A549 (cell line): ENCODE data around the gene DPEP1. TPM values are rescaled to one million over a fixed set of nuclear protein-coding genes. Genes with fewer than 3 reads are reported as not detected.

Source experiments
- ATAC-seq, 2 experiments: fragments of 200-7000 bp in 1 of 2; fragments of >200 bp in 1 of 2; cut with Nextera tagmentation in 1 of 2; cut with Tn5 transposase in 1 of 2; 3 replicates each; pipeline versions ENCODE4 v1.8.0 to v1.9.1; 2018 to 2020; ENCODE audit warnings: mild to moderate bottlenecking in 1 of 2, moderate library complexity in 1 of 2
- CTCF ChIA-PET: fragments of 300-600 bp; sonication (Branson Sonifier 250); formaldehyde crosslinking; extraction: SDS; loops from one replicate; lab custom pipeline; 2021; ENCODE audit warnings: antibody characterized with exemption, inconsistent platforms; lab: Yijun Ruan, JAX
- POLR2A ChIA-PET: fragments of 350-600 bp; formaldehyde crosslinking; extraction: SDS; loops from one replicate; lab custom pipeline; 2021; ENCODE audit warnings: antibody characterized with exemption, inconsistent platforms; lab: Yijun Ruan, JAX
- DNase-seq, 2 experiments: peaks; one replicate each; pipeline versions ENCODE4 v3.0.0 to v3.0.0-alpha.2; 2011 to 2016; ENCODE audit warnings: low read depth in 1 of 2, low spot score in 1 of 2
- FAIRE-seq: peaks from 2 replicates; lab custom pipeline; 2011; peaks lifted over from hg19 to GRCh38; lab: Jason Lieb, UNC
- H3K27ac ChIP-seq, 2 experiments: fragments of >200 bp; sonication (Bioruptor Twin); formaldehyde crosslinking; 3 replicates each; pipeline ENCODE4 v1.5.1; 2016 to 2017
- H3K4me1 ChIP-seq: fragments of >200 bp; sonication (Bioruptor Twin); formaldehyde crosslinking; 3 replicates; pipeline ENCODE4 v1.6.1; 2016
- H3K4me2 ChIP-seq: fragments of >200 bp; sonication (Bioruptor Twin); formaldehyde crosslinking; 3 replicates; pipeline ENCODE4 v1.6.1; 2016
- H3K4me3 ChIP-seq: fragments of >200 bp; sonication (Bioruptor Twin); formaldehyde crosslinking; 3 replicates; pipeline ENCODE4 v1.5.1; 2016
- H3K9me3 ChIP-seq: fragments of >200 bp; sonication (Bioruptor Twin); formaldehyde crosslinking; 3 replicates; pipeline ENCODE4 v1.6.1; 2016
- ATOH8 ChIP-seq: fragments of 250-450 bp; sonication (Bioruptor Pico); IDR thresholded peaks from 2 replicates; pipeline ENCODE4 v1.5.0; 2020; ENCODE audit warnings: low read depth, mild to moderate bottlenecking, moderate library complexity
- CHD2 ChIP-seq: fragments of 150-350 bp; IDR thresholded peaks from 2 replicates; pipeline ENCODE4 v1.6.1; 2014; ENCODE audit warnings: low read length; ENCODE audit not compliant: partially characterized antibody
- EHF ChIP-seq: fragments of 250-450 bp; sonication (Bioruptor Pico); IDR thresholded peaks from 2 replicates; pipeline ENCODE4 v1.5.0; 2020; ENCODE audit warnings: mild to moderate bottlenecking
- EHMT2 ChIP-seq: fragments of 200-600 bp; sonication (generic); IDR thresholded peaks from 2 replicates; pipeline ENCODE4 v1.6.1; 2016; ENCODE audit warnings: antibody characterized with exemption, low read depth, mild to moderate bottlenecking, moderate library complexity
- FOXS1 ChIP-seq: fragments of 250-450 bp; sonication (Bioruptor Pico); IDR thresholded peaks from 2 replicates; pipeline ENCODE4 v1.5.0; 2020; ENCODE audit warnings: mild to moderate bottlenecking, moderate library complexity
- HDAC2 ChIP-seq: fragments of 200-600 bp; sonication (generic); IDR thresholded peaks from 2 replicates; pipeline ENCODE4 v1.6.1; 2016
- HEYL ChIP-seq: fragments of 250-450 bp; sonication (Bioruptor Pico); IDR thresholded peaks from 2 replicates; pipeline ENCODE4 v1.8.0; 2021; ENCODE audit warnings: mild to moderate bottlenecking, moderate library complexity
- HOXA7 ChIP-seq: fragments of 250-450 bp; sonication (Bioruptor Pico); IDR thresholded peaks from 2 replicates; pipeline ENCODE4 v1.5.0; 2020; ENCODE audit warnings: mild to moderate bottlenecking, moderate library complexity
- HOXB13 ChIP-seq: fragments of 250-450 bp; sonication (Bioruptor Pico); IDR thresholded peaks from 2 replicates; pipeline ENCODE4 v1.5.0; 2020; ENCODE audit warnings: low read depth, mild to moderate bottlenecking, moderate library complexity
- JUNB ChIP-seq: fragments of >200 bp; sonication (Bioruptor Twin); formaldehyde crosslinking; IDR thresholded peaks from 2 replicates; pipeline ENCODE4 v1.6.1; 2016
- KDM1A ChIP-seq: fragments of 200-600 bp; sonication (generic); IDR thresholded peaks from 2 replicates; pipeline ENCODE4 v1.6.1; 2016; ENCODE audit warnings: low read depth, mild to moderate bottlenecking
- KDM5A ChIP-seq: fragments of 200-600 bp; sonication (generic); IDR thresholded peaks from 2 replicates; pipeline ENCODE4 v1.6.1; 2016; ENCODE audit warnings: antibody characterized with exemption, mild to moderate bottlenecking
- MYC ChIP-seq: IDR thresholded peaks from 2 replicates; pipeline ENCODE4 v1.6.1; 2012; ENCODE audit warnings: mild to moderate bottlenecking, inconsistent platforms, low read length, improper control_type of control experiment, borderline replicate concordance
- NFE2L2 ChIP-seq: fragments of 150-350 bp; conservative IDR thresholded peaks from 2 replicates; pipeline ENCODE4 v1.6.1; 2014; ENCODE audit warnings: low read length
- NPAS2 ChIP-seq: fragments of 250-450 bp; sonication (Bioruptor Pico); IDR thresholded peaks from 2 replicates; pipeline ENCODE4 v1.8.0; 2022; ENCODE audit warnings: mild to moderate bottlenecking, moderate library complexity, borderline replicate concordance
- POLR2A ChIP-seq: IDR thresholded peaks from 2 replicates; pipeline ENCODE4 v1.6.1; 2012; ENCODE audit warnings: mild to moderate bottlenecking, low read length
- RAD21 ChIP-seq, 2 experiments: fragments of >200 bp in 1 of 2; sonication (Bioruptor Twin) in 1 of 2; formaldehyde crosslinking in 1 of 2; IDR thresholded peaks in 1 of 2; conservative IDR thresholded peaks in 1 of 2; 2 replicates in 1 of 2; 3 replicates in 1 of 2; pipeline ENCODE4 v1.6.1; 2012 to 2018; ENCODE audit warnings: inconsistent platforms in 1 of 2
- RARB ChIP-seq: fragments of 250-450 bp; sonication (Bioruptor Pico); IDR thresholded peaks from 2 replicates; pipeline ENCODE4 v1.8.0; 2021; ENCODE audit warnings: mild to moderate bottlenecking, moderate library complexity
- SMC3 ChIP-seq: fragments of >200 bp; sonication (Bioruptor Twin); formaldehyde crosslinking; IDR thresholded peaks from 3 replicates; pipeline ENCODE4 v1.6.1; 2018; ENCODE audit warnings: inconsistent platforms
- TP53 ChIP-seq: fragments of 250-450 bp; sonication (Bioruptor Pico); IDR thresholded peaks from 2 replicates; pipeline ENCODE4 v1.5.0; 2021; ENCODE audit warnings: mild to moderate bottlenecking, moderate library complexity
- ZC3H11A ChIP-seq: fragments of 450-650 bp; IDR thresholded peaks from 2 replicates; pipeline ENCODE4 v1.6.1; 2014; ENCODE audit warnings: antibody characterized with exemption, mild to moderate bottlenecking
- ZNF302 ChIP-seq: fragments of 250-450 bp; sonication (Bioruptor Pico); IDR thresholded peaks from 2 replicates; pipeline ENCODE4 v1.9.0; 2021; ENCODE audit warnings: inconsistent platforms, mild to moderate bottlenecking, moderate library complexity
- ZSCAN20 ChIP-seq: fragments of 250-450 bp; sonication (Bioruptor Pico); IDR thresholded peaks from 2 replicates; pipeline ENCODE4 v1.8.0; 2022; ENCODE audit warnings: mild to moderate bottlenecking, moderate library complexity
- WGBS: methylation state at CpG from one replicate; pipeline ENCODE4 v1.1.6; 2017; ENCODE audit errors: missing lambda C conversion rate; 5-methylcytosine and 5-hydroxymethylcytosine counted together
- polyA plus RNA-seq, 4 experiments: library from polyadenylated mRNA; depleted of rRNA in 3 of 4; stranded (reverse); fragments of >200 nt; fragmentation: RNase III in 1 of 4; extraction: RNeasy Plus Mini Kit Qiagen cat#74134 plus additional on column Dnase treatment in 1 of 4; gene quantifications; 2 replicates in 3 of 4; 3 replicates in 1 of 4; pipeline ENCODE4 v1.2.3, GENCODE V29; 2011 to 2017
- TF ChIP-seq, protein P1 (sequence below): fragments of >200 bp; sonication (Bioruptor Twin); formaldehyde crosslinking; IDR thresholded peaks from 3 replicates; pipeline ENCODE4 v1.5.1; 2016
- TF ChIP-seq, protein P2 (sequence below): fragments of >200 bp; sonication (Bioruptor Twin); formaldehyde crosslinking; IDR thresholded peaks from 3 replicates; pipeline ENCODE4 v1.6.1; 2016
- TF ChIP-seq, protein P3 (sequence below): IDR thresholded peaks from 2 replicates; pipeline ENCODE4 v1.6.1; 2012; ENCODE audit warnings: low read depth, borderline replicate concordance

Gene DPEP1
- polyA plus RNA-seq, 2 of the 4 experiments (the other 2 are of a cell fraction): 1.3 to 1.5 TPM

DNA sequence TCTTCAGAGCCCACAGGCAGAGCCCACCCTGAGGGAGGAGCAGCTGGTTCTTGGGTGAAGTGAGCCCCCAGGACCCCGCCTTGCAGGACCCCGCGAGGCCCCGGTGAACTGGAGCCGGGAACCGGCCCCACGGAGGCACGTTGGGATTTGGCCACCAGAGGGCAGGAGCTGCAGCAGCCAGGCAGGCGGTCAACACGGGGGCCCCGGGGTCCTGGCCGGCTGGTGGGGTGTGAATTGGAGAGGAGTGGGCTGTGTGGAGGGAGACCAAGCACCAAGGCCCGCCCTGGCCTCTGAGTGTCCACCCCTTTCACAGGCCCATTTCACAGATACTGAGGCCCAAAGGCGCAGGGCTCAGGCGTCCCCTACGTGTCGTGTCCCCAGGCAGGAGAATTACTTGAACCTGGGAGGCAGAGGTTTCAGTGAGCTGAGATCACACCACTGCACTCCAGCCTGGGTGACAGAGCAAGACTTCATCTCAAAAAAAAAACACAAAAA, 2.2 kb downstream of the DPEP1 start:
- Histone ChIP-seq H3K4me1 (peaks cover 23% of the 10 kb centered on the region), H3K4me2 (peak overlapping the region; percentile 56; the same call in 2 of the 3 replicates), H3K4me3 (no peak overlapping the region), H3K27ac (peak overlapping the region in 1 of 2 experiments; percentile 52; a peak in 3 of 6 replicates), H3K9me3 (no peaks in the 10 kb centered on the region)
- WGBS: 78% methylated on average over 5 of the region's 17 CpGs
- DNase-seq (peak in 1 of 2 experiments; percentile 47), ATAC-seq (peak; percentile 54 to 83; a peak in 3 of 6 replicates), FAIRE-seq (no peak)
- ChIA-PET POLR2A (no interaction called here), CTCF (interaction anchor here (0.6 to 8.7 kb wide), 42 partner anchors 8 to 322 kb away, joined by 3 to 143 read pairs (median 4); partner anchors contain the start of genes CDK10, CHMP1A, CPNE7 and SPATA33)
- no peak for TF ChIP-seq EHF (CRISPR knock-in tag)
- TF ChIP-seq KDM1A: no peak
- TF ChIP-seq POLR2A: no peak
- no peak for TF ChIP-seq FOXS1 (CRISPR knock-in tag)
- TF ChIP-seq RAD21 (conservative IDR thresholded peaks at IDR 0.05 in 1 of 2, IDR thresholded peaks at IDR 0.05 in 1 of 2): peak; percentile 49 to 67
- TF ChIP-seq HEYL (CRISPR knock-in tag): no peak
- TF ChIP-seq, protein P1, sequence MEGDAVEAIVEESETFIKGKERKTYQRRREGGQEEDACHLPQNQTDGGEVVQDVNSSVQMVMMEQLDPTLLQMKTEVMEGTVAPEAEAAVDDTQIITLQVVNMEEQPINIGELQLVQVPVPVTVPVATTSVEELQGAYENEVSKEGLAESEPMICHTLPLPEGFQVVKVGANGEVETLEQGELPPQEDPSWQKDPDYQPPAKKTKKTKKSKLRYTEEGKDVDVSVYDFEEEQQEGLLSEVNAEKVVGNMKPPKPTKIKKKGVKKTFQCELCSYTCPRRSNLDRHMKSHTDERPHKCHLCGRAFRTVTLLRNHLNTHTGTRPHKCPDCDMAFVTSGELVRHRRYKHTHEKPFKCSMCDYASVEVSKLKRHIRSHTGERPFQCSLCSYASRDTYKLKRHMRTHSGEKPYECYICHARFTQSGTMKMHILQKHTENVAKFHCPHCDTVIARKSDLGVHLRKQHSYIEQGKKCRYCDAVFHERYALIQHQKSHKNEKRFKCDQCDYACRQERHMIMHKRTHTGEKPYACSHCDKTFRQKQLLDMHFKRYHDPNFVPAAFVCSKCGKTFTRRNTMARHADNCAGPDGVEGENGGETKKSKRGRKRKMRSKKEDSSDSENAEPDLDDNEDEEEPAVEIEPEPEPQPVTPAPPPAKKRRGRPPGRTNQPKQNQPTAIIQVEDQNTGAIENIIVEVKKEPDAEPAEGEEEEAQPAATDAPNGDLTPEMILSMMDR: peak; percentile 77
- TF ChIP-seq, protein P2, sequence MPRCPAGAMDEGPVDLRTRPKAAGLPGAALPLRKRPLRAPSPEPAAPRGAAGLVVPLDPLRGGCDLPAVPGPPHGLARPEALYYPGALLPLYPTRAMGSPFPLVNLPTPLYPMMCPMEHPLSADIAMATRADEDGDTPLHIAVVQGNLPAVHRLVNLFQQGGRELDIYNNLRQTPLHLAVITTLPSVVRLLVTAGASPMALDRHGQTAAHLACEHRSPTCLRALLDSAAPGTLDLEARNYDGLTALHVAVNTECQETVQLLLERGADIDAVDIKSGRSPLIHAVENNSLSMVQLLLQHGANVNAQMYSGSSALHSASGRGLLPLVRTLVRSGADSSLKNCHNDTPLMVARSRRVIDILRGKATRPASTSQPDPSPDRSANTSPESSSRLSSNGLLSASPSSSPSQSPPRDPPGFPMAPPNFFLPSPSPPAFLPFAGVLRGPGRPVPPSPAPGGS: no peak
- peak; percentile 84 for TF ChIP-seq SMC3
- TF ChIP-seq NFE2L2: no peak

DNA sequence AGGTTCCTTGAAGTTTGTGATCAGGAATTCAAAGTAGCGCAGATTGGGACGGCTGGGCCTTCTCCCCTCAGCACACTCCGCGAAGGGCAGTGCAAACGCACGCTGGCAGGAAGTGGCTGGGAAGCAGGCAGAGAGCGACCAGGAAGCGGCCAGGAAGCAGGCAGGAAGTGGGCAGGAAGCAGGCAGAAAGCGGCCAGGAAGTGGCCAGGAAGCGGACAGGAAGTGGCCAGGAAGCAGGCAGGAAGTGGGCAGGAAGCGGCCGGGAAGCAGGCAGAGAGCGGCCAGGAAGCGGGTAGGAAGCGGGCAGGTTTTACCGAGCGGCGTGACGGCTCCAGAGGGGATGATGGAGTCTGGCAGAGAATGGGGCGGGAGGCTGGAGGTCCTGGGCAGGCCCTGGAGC, 3.2 kb downstream of the DPEP1 start:
- Histone ChIP-seq H3K27ac (peak overlapping the region in 1 of 2 experiments; percentile 6; a peak in 2 of 6 replicates), H3K4me3 (no peak overlapping the region), H3K4me2 (no peak overlapping the region), H3K4me1 (peaks cover 23% of the 10 kb centered on the region), H3K9me3 (no peaks in the 10 kb centered on the region)
- WGBS: 93% methylated on average over 19 of the region's 20 CpGs
- FAIRE-seq (no peak), DNase-seq (no peak), ATAC-seq (no peak)
- TF ChIP-seq ZSCAN20 (CRISPR knock-in tag) (no peak), ATOH8 (CRISPR knock-in tag) (no peak), HOXB13 (no peak), HOXA7 (CRISPR knock-in tag) (no peak), ZNF302 (CRISPR knock-in tag) (no peak), RARB (no peak), TP53 (CRISPR knock-in tag) (no peak), RAD21 (conservative IDR thresholded peaks at IDR 0.05 in 1 of 2, IDR thresholded peaks at IDR 0.05 in 1 of 2) (no peak), NPAS2 (no peak), HDAC2 (no peak), EHMT2 (no peak), MYC (no peak), CHD2 (no peak), JUNB (no peak), KDM5A (no peak), ZC3H11A (no peak)
- TF ChIP-seq, protein P3, sequence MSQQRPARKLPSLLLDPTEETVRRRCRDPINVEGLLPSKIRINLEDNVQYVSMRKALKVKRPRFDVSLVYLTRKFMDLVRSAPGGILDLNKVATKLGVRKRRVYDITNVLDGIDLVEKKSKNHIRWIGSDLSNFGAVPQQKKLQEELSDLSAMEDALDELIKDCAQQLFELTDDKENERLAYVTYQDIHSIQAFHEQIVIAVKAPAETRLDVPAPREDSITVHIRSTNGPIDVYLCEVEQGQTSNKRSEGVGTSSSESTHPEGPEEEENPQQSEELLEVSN: no peak
- CTCF ChIA-PET: interaction anchor here (0.9 to 8.7 kb wide), 9 partner anchors 14 to 298 kb away, joined by 3 to 143 read pairs (median 22); partner anchors contain the start of gene CPNE7
- POLR2A ChIA-PET: no interaction called here
